PFSK-1 (cell line): Measurements from ENCODE around the gene CEACAM1.

Experiments used
- FOXP2 ChIP-seq: optimal IDR thresholded peaks from 2 replicates; pipeline ENCODE3; 2011; ENCODE audit warnings: borderline replicate concordance, control low read depth, inconsistent platforms; ENCODE audit not compliant: insufficient read depth; ENCODE audit errors: extremely low read length, extremely low read depth
- POLR2AphosphoS5 ChIP-seq: IDR thresholded peaks from 2 replicates; pipeline ENCODE4 v1.6.1; 2012; ENCODE audit warnings: low read depth, mild to moderate bottlenecking, control low read depth, low read length, moderate library complexity
- SIN3A ChIP-seq: IDR thresholded peaks from 2 replicates; pipeline ENCODE4 v1.6.1; 2012; ENCODE audit warnings: mild to moderate bottlenecking, low read length, moderate library complexity, borderline replicate concordance; ENCODE audit not compliant: insufficient read depth
- TAF1 ChIP-seq: IDR thresholded peaks from 2 replicates; pipeline ENCODE4 v1.6.1; 2012; ENCODE audit warnings: low read length, control low read depth, borderline replicate concordance; ENCODE audit not compliant: insufficient read depth
- TF ChIP-seq, protein P1 (sequence below), 2 experiments: IDR thresholded peaks; 2 replicates each; pipeline versions ENCODE4 v1.6.1 to v1.8.0; 2011 to 2012; ENCODE audit warnings: low read depth in 2 of 2, low read length in 2 of 2, control low read depth in 1 of 2, inconsistent platforms in 1 of 2, mild to moderate bottlenecking in 1 of 2, moderate library complexity in 1 of 2; ENCODE audit not compliant: insufficient read depth in 1 of 2

Gene CEACAM1

DNA sequence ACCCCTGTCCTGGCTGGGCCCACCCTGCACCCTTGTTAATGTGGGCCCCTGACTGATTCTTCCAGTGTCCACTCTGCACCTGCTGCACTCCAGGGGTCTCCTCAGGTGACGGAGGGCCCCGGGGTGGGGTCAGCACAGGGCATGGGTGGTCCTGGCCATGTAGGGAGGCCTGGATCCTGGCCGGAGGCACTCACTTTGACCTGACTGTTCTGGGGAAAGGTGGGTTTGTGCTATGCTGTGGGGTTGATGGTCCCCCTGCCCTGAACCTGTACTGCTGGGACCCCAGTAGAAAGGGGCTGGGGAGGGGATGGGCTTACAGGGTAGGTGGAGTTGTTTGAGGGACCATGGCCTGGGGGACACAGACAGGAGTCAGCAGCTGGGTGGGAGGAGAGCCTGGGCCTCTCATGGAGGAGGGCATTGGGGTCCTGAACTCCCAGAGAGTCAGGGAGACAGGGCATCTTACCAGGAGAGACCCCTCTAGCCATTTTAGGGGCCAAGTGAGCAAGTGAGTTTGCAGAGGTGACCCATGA lies 25.8 kb upstream of the CEACAM1 start:
- TF ChIP-seq, protein P1, sequence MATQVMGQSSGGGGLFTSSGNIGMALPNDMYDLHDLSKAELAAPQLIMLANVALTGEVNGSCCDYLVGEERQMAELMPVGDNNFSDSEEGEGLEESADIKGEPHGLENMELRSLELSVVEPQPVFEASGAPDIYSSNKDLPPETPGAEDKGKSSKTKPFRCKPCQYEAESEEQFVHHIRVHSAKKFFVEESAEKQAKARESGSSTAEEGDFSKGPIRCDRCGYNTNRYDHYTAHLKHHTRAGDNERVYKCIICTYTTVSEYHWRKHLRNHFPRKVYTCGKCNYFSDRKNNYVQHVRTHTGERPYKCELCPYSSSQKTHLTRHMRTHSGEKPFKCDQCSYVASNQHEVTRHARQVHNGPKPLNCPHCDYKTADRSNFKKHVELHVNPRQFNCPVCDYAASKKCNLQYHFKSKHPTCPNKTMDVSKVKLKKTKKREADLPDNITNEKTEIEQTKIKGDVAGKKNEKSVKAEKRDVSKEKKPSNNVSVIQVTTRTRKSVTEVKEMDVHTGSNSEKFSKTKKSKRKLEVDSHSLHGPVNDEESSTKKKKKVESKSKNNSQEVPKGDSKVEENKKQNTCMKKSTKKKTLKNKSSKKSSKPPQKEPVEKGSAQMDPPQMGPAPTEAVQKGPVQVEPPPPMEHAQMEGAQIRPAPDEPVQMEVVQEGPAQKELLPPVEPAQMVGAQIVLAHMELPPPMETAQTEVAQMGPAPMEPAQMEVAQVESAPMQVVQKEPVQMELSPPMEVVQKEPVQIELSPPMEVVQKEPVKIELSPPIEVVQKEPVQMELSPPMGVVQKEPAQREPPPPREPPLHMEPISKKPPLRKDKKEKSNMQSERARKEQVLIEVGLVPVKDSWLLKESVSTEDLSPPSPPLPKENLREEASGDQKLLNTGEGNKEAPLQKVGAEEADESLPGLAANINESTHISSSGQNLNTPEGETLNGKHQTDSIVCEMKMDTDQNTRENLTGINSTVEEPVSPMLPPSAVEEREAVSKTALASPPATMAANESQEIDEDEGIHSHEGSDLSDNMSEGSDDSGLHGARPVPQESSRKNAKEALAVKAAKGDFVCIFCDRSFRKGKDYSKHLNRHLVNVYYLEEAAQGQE (IDR thresholded peaks at IDR 0.05; ENCODE audit: insufficient read depth in 1 of 2, low read depth in 2 of 2, low read length in 2 of 2) = no peak
- no peak for TF ChIP-seq SIN3A
- no peak for TF ChIP-seq POLR2AphosphoS5
- TF ChIP-seq TAF1 = no peak
- no peak for TF ChIP-seq FOXP2

DNA sequence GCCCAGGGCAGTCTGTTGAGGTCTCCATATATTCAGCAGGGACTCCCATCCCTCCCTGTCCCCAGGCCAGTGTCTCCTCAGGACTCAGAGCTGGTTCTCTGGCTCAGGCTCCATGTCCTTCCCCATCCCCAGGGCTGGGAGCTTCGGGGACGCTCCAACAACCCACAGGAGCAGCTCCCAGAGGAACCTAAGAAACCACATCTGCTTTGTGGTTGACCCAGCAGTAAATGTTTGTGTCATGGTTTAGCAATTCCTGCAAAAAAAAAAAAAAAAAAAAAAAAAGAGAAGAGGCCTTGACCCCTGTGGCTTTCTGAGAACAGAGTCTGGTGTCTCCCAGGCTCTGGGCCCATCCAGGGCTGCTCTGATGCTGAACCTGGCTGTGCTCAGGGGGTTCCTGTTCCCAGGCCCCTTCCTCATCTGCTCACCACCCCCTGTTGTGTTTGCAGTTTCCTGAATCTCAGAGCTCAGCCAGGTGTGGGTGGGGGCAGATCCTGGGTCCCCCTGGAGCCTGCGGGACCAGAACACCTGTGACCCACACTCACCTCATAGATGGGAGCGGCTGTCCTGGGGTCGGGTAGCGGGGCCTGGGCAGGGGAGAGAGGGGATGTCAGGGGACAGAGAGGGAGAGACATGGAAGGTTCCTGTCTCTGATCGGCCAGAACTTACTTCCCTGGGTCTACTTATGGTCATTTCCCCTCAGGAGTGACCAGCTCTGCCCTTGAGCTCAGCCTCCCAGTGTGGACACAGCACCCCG lies 25.2 kb upstream of the CEACAM1 start:
- TF ChIP-seq, protein P1 (IDR thresholded peaks at IDR 0.05; ENCODE audit: insufficient read depth in 1 of 2, low read depth in 2 of 2, low read length in 2 of 2) = no peak

DNA sequence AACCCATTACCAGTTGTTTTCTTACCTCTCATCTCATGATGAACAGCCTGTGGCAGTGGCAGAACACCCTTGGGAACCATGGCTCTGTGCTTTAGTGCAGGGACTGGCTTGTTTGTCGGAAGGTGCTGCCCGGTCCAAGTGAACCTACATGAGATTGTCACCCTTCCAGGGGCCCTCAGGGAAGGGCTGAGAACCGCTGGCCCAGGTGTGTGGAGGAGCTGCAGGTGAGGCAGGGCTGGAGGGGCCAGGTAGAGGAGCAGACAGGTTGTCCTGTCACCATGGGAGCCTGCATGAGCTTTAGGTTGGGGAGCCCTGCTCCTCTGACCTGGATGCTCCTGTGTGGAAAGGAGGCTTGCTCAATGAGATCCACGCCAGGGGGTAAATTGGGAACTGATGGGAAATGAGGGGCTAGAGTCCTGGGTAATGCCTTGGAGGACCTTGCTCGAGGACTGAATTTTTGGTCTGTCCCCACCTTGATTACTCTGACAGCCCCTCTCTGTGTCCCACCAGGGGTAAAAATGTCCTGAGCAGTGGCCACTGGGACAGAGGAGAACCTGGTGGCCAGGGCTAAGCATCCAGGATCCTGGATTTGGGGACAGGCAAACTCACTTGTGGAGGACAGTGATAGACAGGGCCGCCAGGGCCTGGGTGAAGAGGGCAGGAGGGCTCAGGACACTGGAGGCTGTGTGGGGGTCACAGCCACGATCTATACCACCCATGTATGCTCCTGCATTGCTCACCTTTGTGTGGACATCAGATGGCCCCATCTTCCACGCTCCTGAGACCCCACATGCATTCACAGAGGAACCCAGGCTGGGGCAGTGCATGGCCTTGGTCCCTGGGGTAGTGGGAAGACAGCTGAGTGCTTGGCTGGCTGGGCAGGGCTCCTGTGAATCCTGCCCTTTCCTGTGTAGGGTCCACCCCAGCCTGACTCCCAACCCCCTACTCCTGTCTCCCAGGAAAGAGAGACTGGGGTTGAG lies 24.1 kb upstream of the CEACAM1 start:
- no peak for TF ChIP-seq FOXP2

DNA sequence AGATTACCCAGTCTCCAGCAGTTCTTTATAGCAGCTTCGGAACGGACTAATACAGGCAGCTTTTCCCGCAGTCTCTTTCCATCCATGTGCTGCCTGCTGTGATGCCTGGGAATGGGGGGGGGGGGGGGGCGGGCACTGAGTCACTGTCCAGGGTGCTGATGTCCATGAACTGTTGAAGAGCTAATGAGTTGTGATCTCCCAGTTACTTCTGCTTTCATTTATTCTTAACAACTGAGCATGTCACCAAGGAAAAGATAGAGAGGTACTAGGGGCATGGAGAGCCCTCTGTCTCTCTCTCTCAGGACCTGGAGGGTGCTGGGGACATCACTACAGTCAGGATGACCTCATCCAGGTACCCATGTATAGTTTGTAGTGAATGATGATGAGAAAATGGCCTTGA lies 20.3 kb upstream of the CEACAM1 start:
- TF ChIP-seq TAF1 (no peak), POLR2AphosphoS5 (no peak)
- TF ChIP-seq, protein P1 (IDR thresholded peaks at IDR 0.05; ENCODE audit: insufficient read depth in 1 of 2, low read depth in 2 of 2, low read length in 2 of 2) = peak; percentile 60 to 82

DNA sequence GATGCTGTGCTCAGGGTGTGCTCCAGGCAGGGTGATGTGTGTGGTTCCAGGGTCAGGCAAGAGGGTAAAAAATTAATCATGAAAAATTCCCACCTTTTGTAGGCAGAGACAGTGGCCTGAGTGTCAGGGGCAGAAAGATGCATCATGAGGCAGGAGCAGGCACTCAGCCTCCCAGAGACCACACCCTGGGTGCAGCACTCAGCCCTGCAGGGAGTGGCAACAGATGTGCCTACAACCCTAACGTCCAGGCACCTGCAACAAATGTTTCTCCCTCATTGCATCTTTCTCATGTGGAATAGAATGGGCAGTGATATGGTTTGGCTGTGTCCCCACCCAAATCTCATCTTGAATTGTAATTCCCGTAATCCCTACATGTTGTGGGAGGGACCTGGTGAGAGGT lies 19.6 kb upstream of the CEACAM1 start:
- TF ChIP-seq FOXP2 (no peak), SIN3A (no peak), POLR2AphosphoS5 (no peak), TAF1 (no peak)

DNA sequence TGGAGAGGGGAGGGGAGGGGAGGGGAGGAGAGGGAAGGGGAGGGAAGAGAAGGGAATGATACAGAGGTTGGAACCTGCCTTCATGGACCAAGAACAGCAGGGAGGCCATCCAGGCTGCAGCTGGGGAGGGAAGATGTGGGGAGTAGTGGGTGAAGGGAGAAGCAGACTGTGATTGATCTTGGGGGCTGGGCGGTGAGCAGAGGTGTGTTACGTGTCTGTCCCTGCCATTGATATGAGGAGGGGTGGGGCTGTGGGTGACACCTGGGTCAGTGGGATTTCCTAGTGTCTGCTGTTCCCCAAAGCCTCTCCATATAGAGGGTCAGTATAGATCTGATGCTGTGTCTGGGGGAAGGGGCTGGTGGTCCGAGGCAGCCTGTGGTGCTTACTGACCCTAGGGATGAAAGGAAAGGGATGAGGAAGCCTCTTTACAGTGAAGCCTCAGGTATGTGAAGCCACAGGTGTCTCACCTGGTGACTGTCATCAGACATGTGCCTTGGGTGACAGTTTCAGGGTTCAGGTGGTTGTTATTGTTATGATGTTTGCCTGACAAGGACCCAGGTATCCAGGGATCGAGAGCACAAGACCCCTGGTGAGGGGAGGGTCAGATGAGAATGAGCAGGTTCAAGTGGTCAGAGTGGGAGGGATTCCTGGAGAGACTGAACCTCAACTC lies 18.7 kb upstream of the CEACAM1 start:
- TF ChIP-seq SIN3A = no peak
- TF ChIP-seq FOXP2 = no peak
- TF ChIP-seq, protein P1 (IDR thresholded peaks at IDR 0.05; ENCODE audit: insufficient read depth in 1 of 2, low read depth in 2 of 2, low read length in 2 of 2) = no peak
- no peak for TF ChIP-seq POLR2AphosphoS5
- no peak for TF ChIP-seq TAF1
